Eye (tissue), 1 donor: Measurements from ENCODE around the gene C1orf105.

Experiments used
- DNase-seq: peaks from one replicate; pipeline ENCODE4 v3.0.0-alpha.2; 2015

C1orf105 gene

DNA sequence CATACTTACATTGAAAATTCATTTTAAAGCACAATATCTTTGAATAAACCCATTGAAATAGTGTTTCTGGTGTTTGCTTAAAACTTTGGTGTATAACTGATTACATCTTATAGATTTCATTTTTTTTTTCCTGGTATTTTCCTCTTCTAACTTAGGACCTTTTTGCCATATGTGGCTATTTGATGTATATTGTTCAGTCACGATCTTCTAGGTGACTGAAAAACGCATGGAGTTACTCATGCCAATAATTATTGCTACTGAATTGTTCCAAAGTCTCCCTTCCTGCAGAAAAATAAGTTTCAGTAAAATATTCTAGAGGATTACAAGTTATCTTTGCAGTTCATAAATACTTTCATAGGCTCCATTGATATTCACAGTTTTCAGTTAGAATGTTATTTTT lies 22.9 kb upstream of the C1orf105 start:
- DNase-seq = no peak

DNA sequence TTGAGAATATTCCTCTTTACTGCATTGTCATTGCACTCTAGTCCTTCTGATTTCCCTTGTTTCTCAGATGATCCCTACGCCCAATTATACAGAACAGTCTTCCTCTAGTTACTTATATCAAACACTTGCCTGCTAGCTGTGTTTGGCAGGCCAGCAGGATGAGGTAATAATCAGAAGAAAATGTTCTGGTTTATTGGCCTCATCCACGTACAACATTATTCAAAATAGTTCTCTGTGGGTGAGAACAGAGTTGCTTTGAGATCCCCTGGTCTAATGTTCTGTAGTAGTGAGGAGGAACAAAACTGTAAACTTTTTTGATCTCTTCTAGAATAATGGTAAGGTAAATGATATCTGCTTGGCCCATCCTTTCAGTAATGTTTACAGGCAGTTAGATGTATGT lies 22.3 kb upstream of the C1orf105 start:
- DNase-seq = no peak

DNA sequence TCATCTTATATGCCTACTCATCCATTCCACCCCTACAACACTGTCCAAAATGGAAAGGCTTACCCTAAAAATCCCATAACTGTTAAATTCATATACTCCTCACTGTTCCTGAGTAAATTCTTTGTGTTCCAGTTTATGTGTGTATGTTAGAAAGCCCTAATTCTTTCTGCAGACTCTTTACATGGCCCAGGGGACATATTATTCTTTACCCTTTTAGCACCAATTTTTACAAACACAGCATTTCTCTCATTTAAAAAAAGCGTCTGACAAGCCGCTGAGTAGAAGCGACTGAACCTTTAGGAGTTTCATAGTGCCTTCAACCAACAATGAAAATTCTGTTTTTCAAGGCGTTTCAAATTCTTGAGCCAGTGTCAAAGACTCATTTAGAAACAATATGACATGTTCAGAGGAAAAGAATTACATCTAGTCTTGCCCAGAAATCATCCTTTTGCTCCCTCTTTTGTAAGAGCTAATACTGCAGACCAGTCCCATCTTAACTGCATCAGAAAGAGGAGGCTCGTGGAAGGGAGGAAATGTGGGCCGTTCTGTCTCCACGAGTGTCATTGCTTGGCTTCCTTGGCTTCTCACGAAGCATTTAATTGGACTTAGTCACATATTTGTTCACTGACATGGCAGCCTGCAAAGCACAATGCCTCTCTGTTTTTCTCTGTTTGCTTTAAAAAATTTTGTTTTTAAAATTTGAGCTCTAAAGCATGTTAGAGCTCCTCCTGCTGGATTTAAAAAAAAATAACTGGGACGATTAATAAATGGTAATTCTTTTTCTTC lies 21.3 kb upstream of the C1orf105 start:
- DNase-seq = peak; percentile 82

DNA sequence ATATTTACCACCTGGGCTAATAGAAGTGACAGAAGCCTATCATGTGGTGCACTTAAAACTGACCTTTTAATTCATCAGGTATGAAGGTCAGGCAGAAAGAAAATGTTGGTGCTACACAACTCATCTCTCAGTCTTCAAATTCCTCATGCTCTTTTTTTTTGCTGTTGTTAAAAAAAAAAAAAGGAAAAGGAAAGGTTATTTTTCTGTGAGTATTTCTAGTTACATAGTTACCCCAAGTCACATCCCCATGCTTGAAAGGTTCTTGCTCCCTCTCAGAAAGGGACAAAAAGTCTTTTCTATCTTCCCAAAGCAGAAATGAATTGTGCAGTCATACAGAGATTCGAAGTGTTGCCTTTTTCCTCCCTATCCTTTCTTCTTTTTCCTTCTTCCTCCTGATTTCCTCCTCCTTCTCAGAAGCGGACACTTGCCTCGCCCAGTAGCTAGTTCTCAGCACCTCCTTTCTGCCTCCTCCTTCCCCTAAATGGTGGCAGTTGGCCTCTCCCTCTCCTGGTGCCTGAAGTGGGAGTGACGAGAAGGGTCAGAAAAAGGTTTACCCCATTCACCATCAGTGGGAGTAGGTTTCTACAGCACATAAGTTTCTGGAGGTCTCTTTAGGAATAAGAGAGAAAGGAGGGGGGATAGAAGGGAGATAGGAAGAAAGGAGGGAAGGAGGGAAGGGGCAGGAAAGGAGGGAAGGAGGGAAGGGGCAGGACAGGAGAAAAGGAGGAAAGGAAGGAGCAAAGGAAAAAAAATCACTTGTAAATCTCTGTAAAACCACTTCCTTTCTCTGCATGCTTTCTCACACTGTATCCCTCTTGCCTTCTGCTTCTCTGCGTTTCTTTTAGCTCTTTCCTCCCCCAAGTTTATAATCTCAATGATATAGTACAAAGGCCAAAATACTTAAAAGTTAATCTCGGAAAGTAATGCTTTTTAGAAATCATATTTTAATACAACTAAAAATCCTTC lies 20.4 kb upstream of the C1orf105 start:
- no peak for DNase-seq

DNA sequence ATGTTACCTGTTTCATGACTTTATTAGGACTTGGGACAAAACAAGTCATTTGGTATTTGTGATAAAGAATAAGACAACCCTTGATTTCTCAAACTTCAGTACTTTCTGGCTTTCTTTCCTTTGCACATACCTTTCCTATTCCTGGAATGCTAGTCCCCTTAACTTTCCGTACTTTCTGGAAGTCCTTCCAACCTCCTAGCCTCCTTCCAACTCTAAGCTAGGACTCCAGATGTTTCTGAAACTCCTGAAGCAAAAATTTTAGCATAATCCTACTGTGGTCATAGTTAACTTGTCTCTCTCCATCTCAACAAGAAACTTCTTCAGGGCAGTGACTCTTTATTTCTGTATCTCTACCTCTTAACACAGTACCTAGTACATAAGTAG lies 19.8 kb upstream of the C1orf105 start:
- DNase-seq = no peak

DNA sequence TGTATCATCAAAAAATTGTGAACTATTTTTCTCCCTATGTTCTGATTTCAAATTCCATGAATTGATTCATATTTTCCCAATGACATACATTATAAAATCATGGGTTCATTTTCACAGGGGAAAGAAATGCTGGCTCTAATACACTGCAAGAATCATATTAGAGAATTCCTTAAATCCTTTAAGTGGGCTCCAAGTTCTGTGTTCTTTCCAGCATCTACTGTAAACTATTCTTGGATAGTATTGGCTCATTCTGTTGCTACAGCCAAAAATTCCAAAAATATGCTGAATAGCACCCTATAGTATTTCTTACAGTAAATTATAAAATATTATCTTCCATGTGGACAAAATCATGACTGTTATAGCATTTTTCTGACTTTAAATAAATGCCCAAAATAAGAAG lies 19.0 kb upstream of the C1orf105 start:
- DNase-seq = no peak

DNA sequence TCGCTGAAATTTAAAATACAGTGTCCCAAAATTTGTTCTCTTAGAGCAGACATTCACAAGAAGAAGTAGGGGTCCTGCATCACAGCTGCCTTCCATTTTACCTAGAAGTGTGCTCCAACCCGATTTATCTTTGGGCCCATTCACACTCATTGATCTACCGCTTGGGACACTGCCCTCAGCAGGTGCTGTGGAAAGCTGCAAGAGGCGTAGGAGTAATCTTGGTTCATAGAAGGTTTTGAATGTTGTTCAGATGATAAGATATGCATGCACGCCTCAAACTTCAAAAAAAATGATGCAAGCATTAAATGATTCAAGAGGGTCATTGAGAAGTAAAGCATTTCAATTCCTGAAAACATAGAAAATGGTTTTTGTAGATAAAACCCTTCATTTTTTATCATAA lies 18.6 kb upstream of the C1orf105 start:
- DNase-seq = no peak

DNA sequence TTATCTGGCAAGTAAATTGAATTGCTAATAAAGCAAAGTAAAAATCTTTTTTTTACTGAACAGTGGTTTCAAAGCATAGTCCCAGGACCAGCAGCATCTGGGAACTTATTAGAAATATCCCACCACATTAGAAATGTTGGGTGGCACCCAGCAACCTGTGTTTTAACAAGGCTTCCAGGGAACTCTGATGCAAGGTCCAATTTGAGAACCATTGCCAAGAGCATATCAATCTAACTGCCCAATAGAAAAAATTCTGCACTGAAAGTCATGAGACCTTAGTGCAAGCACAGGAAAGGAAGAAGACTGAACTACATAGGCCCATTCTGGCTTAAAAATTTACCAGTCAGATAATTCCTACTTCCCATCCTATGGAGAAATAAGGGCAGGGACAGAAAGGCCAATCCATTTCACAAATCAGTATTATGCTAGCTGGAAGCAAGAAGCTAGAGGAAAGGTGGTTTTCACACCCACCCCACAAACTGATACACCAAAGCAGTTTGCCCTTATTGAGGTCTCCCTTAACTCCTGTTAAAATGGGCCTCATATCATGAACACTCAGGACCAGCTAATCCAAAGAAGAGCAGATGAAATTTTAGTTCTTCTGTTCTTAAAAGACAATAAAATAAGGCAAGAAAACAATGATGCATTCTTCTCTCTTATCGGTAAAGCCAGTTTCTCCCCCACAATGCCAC lies 17.5 kb upstream of the C1orf105 start:
- DNase-seq = no peak

DNA sequence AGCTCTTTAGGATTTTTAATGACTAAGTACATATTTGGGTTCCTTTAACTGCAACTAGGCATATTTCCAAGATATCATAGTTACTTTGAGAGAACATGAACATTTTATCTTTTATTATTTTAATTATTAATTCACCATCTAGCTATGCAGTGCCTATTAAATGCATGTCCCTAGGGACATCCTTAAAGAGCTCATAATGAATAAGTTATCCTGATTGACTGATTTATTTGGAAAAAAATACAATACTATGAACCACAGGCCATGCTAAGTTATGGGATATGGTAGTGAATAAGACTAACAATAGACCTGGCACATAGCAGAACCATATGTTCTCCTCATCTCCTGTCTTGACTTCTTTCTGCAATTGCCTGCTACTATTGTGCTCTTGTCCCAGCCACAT lies 16.4 kb upstream of the C1orf105 start:
- DNase-seq = no peak

DNA sequence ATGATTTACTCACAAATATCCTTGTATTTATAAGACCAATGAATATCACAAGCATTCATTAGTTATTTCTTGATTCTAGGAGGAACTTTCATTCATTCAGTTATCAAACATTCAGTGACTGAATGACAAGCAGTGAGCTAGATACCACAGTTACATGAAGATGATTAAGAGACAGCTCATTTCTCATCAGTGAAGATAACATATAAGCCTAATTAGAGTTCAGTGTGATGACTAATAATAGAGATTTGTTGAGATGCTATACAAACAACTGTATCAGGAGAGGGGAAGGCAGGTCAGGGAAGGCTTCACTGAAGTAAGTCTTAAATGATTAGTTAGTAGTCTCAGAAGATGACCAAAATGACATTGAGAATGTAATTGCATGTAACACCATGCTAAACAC lies 14.6 kb upstream of the C1orf105 start:
- DNase-seq = no peak

DNA sequence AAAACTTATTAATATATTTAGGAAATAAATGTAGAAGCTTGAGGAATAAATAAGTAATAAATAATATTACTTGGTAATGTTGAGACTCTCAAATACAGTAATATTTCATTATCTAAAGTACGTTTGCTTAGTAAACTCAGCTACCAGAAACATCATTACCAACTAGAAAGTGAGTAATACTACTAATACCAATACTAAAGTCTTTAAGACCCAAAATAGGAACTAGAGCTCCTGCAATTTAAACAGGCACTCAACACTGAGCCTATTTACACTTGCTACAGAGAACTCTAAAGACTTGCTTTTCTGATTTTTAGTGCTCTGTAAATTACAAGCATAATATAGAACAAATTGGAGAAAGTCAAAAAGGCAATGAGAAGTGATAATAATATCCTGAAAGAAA lies 13.5 kb upstream of the C1orf105 start:
- DNase-seq = no peak

DNA sequence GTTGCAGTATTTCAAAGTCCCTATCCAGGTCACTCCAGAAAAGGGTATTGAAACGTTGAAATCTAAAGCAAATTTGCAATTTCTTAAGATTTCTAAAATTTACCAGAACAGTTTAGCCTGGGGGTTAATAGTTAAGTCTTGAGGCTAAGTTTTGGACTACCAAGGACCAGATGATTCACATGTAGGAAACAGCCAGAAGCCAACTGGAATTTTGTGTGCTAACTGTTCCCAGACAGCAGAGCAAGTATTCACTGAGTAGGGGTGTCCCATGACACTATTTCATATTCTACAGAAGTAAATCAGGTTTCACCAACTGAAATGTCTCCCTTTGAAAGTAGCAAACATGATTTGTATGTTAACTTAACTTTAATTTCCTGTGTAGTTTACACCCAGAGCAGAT lies 11.5 kb upstream of the C1orf105 start:
- no peak for DNase-seq

DNA sequence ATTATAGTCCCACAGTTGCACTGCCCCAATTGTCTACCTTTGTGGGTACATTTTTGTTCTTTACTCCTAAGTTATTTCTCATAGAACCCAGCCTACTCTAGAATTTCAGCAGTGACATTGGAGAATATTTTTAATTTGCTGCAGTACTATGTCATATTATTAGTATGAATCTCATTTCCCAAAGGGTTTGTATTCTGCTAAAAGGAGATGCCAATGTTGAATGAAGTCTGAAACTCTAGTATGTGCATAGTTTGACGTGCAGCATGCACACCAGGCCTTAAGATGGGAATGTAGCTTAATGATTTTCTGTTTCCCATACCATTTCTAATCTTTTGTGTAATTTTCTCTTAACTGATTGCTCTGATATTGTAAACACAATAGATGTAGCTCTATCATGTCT lies 10.5 kb upstream of the C1orf105 start:
- DNase-seq = no peak

DNA sequence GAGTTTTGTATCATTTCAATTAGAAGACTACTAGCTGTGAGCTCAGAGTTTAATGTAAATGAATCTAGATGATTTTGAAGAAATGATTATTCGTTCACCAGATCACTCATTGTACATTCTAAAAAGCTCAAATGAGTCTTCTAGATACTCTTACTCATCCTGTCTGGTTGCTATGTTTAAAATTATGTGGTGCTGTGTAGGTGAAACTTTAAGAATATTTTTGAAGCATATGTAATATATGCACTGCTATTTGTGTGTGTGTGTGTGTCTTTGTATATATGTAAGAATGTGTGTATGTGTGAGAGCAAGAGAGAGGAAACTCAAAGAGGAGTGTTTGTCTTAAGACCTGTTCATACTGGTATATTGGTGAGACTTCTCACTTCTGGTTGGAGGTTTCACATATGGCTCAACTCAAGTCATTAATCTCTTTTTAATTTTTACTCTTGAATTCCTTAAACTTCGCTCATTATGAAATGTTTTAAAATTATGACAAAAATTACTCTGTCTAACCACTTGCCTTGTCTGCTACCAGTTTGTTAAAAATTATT lies 8.6 kb upstream of the C1orf105 start:
- no peak for DNase-seq

DNA sequence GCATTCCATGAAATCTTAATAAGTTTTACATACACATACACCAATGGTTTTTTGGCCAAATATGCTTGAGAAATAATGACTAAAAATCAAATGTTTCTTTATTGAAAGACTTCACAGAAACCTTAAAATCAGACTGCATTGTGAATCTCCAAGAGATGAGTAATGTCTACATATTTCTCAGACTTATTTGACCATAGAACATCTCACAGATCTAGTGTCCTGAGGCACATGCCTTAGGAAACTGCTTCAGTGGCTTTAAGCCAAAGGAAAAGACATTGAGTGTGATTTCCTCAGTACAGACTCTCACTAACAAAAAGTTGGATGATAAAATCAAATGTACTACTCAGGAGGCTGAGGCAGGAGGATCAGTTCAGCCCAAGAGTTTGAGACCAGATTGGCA lies 6.2 kb upstream of the C1orf105 start:
- DNase-seq = no peak

DNA sequence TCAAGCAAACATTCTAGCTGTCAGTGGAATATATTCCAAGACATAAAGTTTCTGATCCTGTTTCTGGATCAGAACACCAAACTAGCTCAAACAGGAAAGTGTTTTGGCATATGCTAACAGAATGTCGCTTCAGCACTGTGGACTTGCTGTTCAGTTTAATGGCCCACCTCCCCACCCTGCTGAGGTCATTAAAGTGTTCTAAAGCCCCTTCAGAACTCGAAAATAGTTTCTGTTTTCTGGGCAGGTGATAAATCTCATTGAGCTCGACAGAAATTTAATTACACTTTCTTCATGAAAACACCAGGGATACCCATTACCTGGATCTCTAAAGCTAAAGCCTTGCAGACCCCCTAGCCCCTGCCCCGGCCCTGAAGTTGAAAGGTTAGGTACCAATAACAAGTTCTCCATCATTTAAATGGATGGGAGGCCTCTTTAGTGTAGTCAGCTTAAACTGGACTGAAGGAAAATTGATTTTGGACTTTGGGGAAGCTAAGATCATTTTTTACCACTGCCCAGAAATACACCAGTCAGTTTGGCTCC lies 3.9 kb upstream of the C1orf105 start:
- DNase-seq = no peak

DNA sequence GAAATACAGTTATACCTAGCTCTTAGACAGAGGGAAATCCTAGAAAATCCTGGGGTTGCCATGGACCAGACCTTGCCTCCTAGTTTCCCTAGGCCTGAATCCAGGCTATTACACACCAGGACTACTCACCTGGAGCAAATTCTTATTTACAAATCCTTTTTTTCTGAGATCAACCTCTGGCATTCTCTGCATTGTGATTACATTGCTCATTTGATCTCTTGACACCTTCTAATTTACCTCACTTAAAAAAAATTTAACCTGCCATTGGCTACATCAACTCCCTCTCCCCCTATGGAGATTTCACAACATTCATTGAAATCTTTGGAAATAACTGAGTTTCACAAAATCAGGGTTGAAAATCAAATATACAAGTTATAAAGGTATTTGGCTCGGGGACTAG lies 2.9 kb upstream of the C1orf105 start:
- no peak for DNase-seq

DNA sequence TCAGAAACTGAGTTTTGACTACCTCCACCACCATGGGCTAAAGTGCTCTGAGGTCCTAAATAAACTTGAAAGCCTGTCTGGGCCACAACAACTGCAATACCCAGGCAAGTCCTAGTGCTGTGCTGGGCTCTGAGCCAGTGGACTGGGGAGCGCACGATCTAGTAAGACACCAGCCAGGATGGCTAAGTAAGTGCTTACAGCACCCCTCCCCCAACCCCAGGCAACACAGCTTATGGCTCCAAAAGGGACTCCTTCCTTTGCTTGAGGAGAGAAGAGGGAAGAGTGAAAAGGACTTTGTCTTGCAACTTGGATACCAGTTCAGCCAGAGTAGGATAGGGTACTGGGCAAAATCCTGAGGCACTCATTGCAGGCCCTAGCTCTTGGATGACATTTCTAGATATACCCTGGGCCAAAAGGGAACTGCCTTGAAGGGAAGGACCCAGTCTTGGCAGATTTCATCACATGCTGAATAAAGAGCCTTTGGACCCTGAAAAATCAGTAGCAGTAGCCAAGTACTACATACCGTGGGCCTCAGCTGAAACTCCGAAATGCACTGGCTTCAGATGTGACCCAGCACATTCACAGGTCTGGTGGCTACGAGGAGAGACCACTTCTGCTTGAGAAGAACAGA lies 1.6 kb downstream of the C1orf105 start:
- DNase-seq = no peak

DNA sequence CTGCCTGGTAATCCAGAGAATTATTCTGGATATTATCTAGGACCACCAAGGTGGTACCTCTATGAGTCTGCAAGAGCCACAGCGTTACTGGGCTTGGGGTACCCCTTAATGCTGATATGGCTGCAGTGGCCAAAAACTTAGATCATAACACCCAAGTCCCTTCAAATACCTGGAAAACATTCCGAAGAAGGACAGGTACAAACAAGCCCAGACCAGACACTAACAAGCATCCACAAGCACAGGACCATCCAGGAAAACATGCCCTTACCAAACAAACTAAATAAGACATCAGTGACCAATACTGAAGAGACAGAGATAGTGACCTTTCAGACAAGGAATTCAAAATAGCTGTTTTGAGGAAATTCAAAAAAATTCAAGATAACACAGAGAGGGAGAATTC lies 2.9 kb downstream of the C1orf105 start:
- no peak for DNase-seq

DNA sequence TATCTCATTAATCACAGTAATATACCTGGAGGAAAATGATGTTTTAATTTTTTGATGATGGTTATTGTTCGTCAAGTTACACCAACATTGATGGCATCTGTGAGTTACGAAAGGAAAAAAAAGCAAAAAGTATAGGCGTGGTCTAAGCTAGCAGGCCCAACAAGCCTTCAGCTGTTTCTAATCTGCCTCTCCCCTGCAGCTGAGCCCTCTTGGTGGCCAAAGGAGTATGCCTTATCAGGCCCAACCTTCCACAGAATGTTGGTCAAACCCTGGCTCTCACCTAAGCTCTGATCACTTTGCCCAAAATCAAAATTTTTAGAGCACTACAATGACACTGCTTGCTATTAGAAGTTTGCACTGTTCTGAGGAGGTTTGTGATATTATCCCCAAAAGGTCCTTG lies 4.9 kb downstream of the C1orf105 start:
- no peak for DNase-seq

DNA sequence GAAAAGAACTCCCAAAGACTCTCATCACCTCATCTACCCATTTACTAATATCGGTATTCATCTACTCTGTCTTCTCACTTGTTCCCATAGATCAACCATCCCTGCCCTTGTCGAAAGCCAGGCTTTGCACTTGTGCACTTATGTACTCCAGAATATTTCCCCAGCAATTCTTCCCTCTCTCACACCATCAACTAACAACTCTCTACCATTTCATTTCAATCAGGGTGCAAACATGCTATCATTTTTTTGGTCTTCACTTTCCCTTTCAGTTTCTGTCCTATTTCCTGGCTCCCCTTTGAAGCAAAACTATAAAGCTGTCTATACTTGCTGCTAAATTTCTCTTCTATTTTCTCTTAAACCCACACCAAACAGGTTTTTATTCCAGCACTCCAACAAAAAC lies 6.7 kb downstream of the C1orf105 start:
- DNase-seq = no peak

DNA sequence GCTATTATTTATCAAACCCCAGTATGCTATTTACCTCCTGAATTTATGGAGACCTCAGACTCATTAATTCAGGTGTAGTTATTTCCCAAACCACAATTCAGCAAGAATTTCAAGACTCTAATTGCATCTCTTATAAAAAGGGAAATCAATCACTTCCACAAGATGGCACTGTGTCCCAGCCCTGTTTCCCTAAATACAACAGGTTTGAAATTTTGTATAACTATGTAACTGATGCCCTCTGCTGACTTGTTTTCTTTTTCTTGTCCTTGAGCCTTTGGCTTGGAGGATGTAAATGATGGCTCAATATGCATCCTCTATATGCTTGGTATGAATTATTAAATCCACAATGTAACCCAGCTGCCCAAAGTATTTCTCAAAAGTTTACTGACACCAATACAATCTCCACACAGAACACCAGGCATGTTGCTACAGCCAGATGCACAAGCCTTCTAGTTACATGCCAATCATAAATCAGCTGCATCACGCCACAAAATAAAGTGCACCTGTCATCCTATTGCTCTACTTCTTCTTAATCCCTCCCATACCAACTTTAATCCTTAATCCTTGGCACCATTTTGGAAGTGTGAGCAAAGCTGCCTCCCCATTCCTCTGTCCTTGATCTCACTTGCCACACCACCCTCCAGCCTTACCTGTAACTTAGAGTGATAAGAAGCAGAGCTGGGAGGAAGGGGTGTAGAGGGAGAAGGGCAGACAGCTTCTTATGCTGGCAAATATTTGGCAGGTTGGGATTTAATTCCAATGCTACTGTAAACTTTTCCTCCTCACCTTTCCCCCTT lies 9.0 kb downstream of the C1orf105 start:
- DNase-seq = peak; percentile 78
